Measurements from ENCODE around the gene TNFSF10. TPM values are rescaled to one million over a fixed set of nuclear protein-coding genes. Genes with fewer than 3 reads are reported as not detected.

Gene TNFSF10
- total and polyA plus RNA-seq, 2 of the 8 experiments (the other 6 are each of a cell fraction or from before 2014, with no cell fraction given) = 0.06 TPM; not detected in 1

DNA sequence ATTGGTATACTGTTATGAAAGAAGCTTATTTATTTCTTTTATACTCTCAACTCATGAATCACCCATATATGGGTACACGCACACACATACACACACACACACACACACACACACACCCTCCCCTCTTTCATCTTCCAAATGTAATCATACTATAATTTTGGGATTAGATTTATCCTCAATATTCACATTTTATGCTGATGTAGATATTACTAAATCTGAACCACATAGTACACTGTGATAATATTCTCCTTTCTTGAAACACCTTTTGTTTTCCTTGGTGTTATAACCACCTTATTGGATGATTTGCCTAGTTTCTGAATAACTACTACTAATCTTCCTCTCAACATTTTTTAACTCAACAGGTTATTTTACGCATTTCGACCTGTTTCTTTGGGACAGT, 66.8 kb downstream of the TNFSF10 start:
- no peak overlapping the region for H2AFZ ChIP-seq (ENCODE audit: low read length)
- H3K18ac ChIP-seq (ENCODE audit: extremely low read depth, low read length) = no peak overlapping the region
- H2BK5ac ChIP-seq (ENCODE audit: low read depth, low read length) = no peak overlapping the region
- no peaks in the 10 kb centered on the region for H3K36me3 ChIP-seq (ENCODE audit: control insufficient read depth in 2 of 4, insufficient read depth in 4 of 4, low read length in 3 of 4)
- H2BK120ac ChIP-seq (replicated peaks; ENCODE audit: low read depth, low read length) = no peak overlapping the region
- H3K79me2 ChIP-seq (ENCODE audit: control insufficient read depth in 1 of 2, insufficient read depth in 2 of 2, low read length in 2 of 2) = no peaks in the 10 kb centered on the region
- H2BK12ac ChIP-seq (ENCODE audit: low read depth, low read length) = no peak overlapping the region
- H2BK20ac ChIP-seq (ENCODE audit: low read length) = no peak overlapping the region
- no peak overlapping the region for H3K4ac ChIP-seq (replicated peaks; ENCODE audit: insufficient read length, low read depth, low read length)
- H3K27ac ChIP-seq (ENCODE audit: low read depth, low read length) = no peak overlapping the region
- no peak overlapping the region for H4K8ac ChIP-seq (ENCODE audit: extremely low read depth, insufficient read depth, low read length)
- H2BK15ac ChIP-seq (ENCODE audit: low read length) = no peak overlapping the region
- WGBS, 2 experiments (ENCODE audit: extremely low coverage in 1 of 2, insufficient coverage in 1 of 2, insufficient read length in 1 of 2, insufficient replicate concordance in 2 of 2, low coverage in 1 of 2, low lambda C conversion rate in 2 of 2, missing lambda C conversion rate in 1 of 2) = 96% methylated on average over 3 of the region's 3 CpGs; no CpG with 5 or more reads in 1 of the 2 experiments
- FAIRE-seq (no peak), DNase-seq (ENCODE audit: low read depth in 1 of 2, low spot score in 2 of 2) (no peak)
- no peak overlapping the region for H3K9ac ChIP-seq (replicated peaks in 1 of 4; ENCODE audit: extremely low read depth in 1 of 4, low read depth in 3 of 4, low read length in 3 of 4)
- no peak overlapping the region for H4K91ac ChIP-seq (replicated peaks; ENCODE audit: insufficient read length, low read length)
- no peak overlapping the region for H3K14ac ChIP-seq (ENCODE audit: insufficient read length)
- ChIA-PET POLR2A (ENCODE audit: partially characterized antibody) (no interaction called here), CTCF (ENCODE audit: partially characterized antibody) (interaction anchor here (1.4 kb wide), 1 partner anchor 123 kb away, joined by 3 read pairs; no protein-coding TSS in a partner anchor)
- no peak overlapping the region for H4K5ac ChIP-seq (ENCODE audit: insufficient read length, low read depth, low read length)
- no peak overlapping the region for H3K56ac ChIP-seq (replicated peaks; ENCODE audit: insufficient read length, low read depth, low read length)
- H3K27me3 ChIP-seq (replicated peaks in 1 of 4; ENCODE audit: control insufficient read depth in 3 of 4, extremely low read depth in 1 of 4, insufficient read depth in 3 of 4, low read length in 3 of 4) = no peaks in the 10 kb centered on the region
- no peaks in the 10 kb centered on the region for H4K20me1 ChIP-seq (replicated peaks in 1 of 2; ENCODE audit: control insufficient read depth in 1 of 2, insufficient read depth in 2 of 2, low read length in 2 of 2)
- H3K9me3 ChIP-seq (ENCODE audit: insufficient read depth in 2 of 2, low read depth in 1 of 2, low read length in 1 of 2) = no peaks in the 10 kb centered on the region
- H2AK5ac ChIP-seq (ENCODE audit: low read depth, low read length) = no peak overlapping the region
- H3K23me2 ChIP-seq (ENCODE audit: low read depth, low read length) = no peaks in the 10 kb centered on the region
- H3K4me3 ChIP-seq (ENCODE audit: extremely low read depth in 1 of 4, insufficient read depth in 2 of 4, low read depth in 3 of 4, low read length in 4 of 4) = no peak overlapping the region
- no peaks in the 10 kb centered on the region for H3K4me1 ChIP-seq (replicated peaks in 1 of 4; ENCODE audit: control insufficient read depth in 3 of 4, insufficient read depth in 4 of 4, low read length in 3 of 4)
- H3K4me2 ChIP-seq (ENCODE audit: insufficient read depth in 1 of 2, low read depth in 2 of 2, low read length in 2 of 2) = no peak overlapping the region
- H3K23ac ChIP-seq (ENCODE audit: insufficient read length) = no peak overlapping the region
- no peaks in the 10 kb centered on the region for H3K79me1 ChIP-seq (ENCODE audit: low read depth, low read length)
- TF ChIP-seq EP300 (IDR thresholded peaks at IDR 0.05; ENCODE audit: borderline replicate concordance in 1 of 2, low read depth in 2 of 2, low read length in 2 of 2) = no peak
- TF ChIP-seq ASH2L (IDR thresholded peaks at IDR 0.05; ENCODE audit: low read length) = no peak
- TF ChIP-seq FOSL1 (IDR thresholded peaks at IDR 0.05; ENCODE audit: insufficient read depth, low read depth, low read length) = no peak
- TF ChIP-seq RNF2 (IDR thresholded peaks at IDR 0.05; ENCODE audit: borderline replicate concordance, low read depth, low read length, missing control alignments, poor library complexity, severe bottlenecking) = no peak
- no peak for TF ChIP-seq RXRA (IDR thresholded peaks at IDR 0.05; ENCODE audit: insufficient read depth, low read depth, low read length)
- TF ChIP-seq SAP30 (IDR thresholded peaks at IDR 0.05; ENCODE audit: insufficient read depth, insufficient replicate concordance, low read length) = no peak
- TF ChIP-seq POLR2AphosphoS5 (IDR thresholded peaks at IDR 0.05; ENCODE audit: low read depth, low read length) = no peak
- no peak for TF ChIP-seq ZNF274 (IDR thresholded peaks at IDR 0.05; ENCODE audit: borderline replicate concordance, extremely low read depth, low read length)
- TF ChIP-seq TCF12 (IDR thresholded peaks at IDR 0.05; ENCODE audit: low read depth, low read length) = no peak
- TF ChIP-seq CHD2 (IDR thresholded peaks at IDR 0.05; ENCODE audit: low read length) = no peak
- no peak for TF ChIP-seq TAF1 (IDR thresholded peaks at IDR 0.05; ENCODE audit: low read depth, low read length)
- no peak for TF ChIP-seq NRF1 (IDR thresholded peaks at IDR 0.05; ENCODE audit: low read depth, low read length)
- no peak for TF ChIP-seq SP2 (IDR thresholded peaks at IDR 0.05; ENCODE audit: low read length)
- no peak for TF ChIP-seq CBX8 (IDR thresholded peaks at IDR 0.05; ENCODE audit: borderline replicate concordance, low read depth, low read length)
- TF ChIP-seq, protein P1, sequence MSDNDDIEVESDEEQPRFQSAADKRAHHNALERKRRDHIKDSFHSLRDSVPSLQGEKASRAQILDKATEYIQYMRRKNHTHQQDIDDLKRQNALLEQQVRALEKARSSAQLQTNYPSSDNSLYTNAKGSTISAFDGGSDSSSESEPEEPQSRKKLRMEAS (IDR thresholded peaks at IDR 0.05) = no peak

Data from H1 (cell line).